Measurements from ENCODE around the gene OR1M1. TPM values are rescaled to one million over a fixed set of nuclear protein-coding genes. Genes with fewer than 3 reads are reported as not detected.

The OR1M1 gene
- total and polyA plus RNA-seq, 9 of the 15 experiments (the other 6 are each of a cell fraction or from before 2014, with no cell fraction given), result not detected

- TF ChIP-seq CREM (IDR thresholded peaks at IDR 0.05; ENCODE audit: low read depth) (peak; percentile 47; the same call in 1 of the 2 replicates), MNT (conservative IDR thresholded peaks at IDR 0.05) (no peak), ARID1B (IDR thresholded peaks at IDR 0.05) (0 out of 2 replicates have a peak, but pooled peaks have one; percentile 23), GTF2E2 (tag; IDR thresholded peaks at IDR 0.05) (no peak), CBFA2T3 (IDR thresholded peaks at IDR 0.05) (0 out of 2 replicates have a peak, but pooled peaks have one; percentile 13), CEBPB (tag; IDR thresholded peaks at IDR 0.05) (peak; percentile 88), ZNF436 (CRISPR knock-in tag; IDR thresholded peaks at IDR 0.05) (no peak), NR2F6 (CRISPR knock-in tag; IDR thresholded peaks at IDR 0.05) (no peak), EWSR1 (IDR thresholded peaks at IDR 0.05; ENCODE audit: borderline replicate concordance, low read depth, partially characterized antibody) (no peak), ZBTB8A (IDR thresholded peaks at IDR 0.05; ENCODE audit: partially characterized antibody) (no peak), CTCF (IDR thresholded peaks at IDR 0.05 in 2 of 3, conservative IDR thresholded peaks at IDR 0.05 in 1 of 3; ENCODE audit: insufficient read depth in 2 of 3, low read depth in 1 of 3, low read length in 3 of 3) (no peak), BDP1 (IDR thresholded peaks at IDR 0.05; ENCODE audit: insufficient read depth, insufficient read length) (no peak), GABPB1 (CRISPR knock-in tag; IDR thresholded peaks at IDR 0.05) (no peak), NFE2 (IDR thresholded peaks at IDR 0.05; ENCODE audit: low read depth) (0 out of 2 replicates have a peak, but pooled peaks have one; percentile 4), ZNF280A (IDR thresholded peaks at IDR 0.05; ENCODE audit: low read depth, partially characterized antibody) (no peak)
These were observed 27.8 kb upstream of the OR1M1 start (continued) for GRCh38 chr19:9058905-9059667.

All from K562 (cell line).